Type B pancreatic cell (in vitro differentiated cells): ENCODE measurements around the gene SLC1A6. TPM values are rescaled to one million over a fixed set of nuclear protein-coding genes. Genes with fewer than 3 reads are reported as not detected.

ENCODE experiments used
- DNase-seq: peaks from one replicate; pipeline ENCODE4 v3.0.0; 2021; ENCODE audit warnings: mixed read lengths; ENCODE audit not compliant: unreplicated experiment; ENCODE audit errors: extremely low spot score
- H3K27ac Mint-ChIP-seq: 2 replicates; pipeline ENCODE4 v1.8.0; 2021; ENCODE audit warnings: mild to moderate bottlenecking, mixed read lengths
- H3K27me3 Mint-ChIP-seq: 2 replicates; pipeline ENCODE4 v1.8.0; 2021; ENCODE audit warnings: mixed read lengths
- H3K36me3 Mint-ChIP-seq: 2 replicates; pipeline ENCODE4 v1.8.0; 2021; ENCODE audit warnings: mixed read lengths
- H3K4me1 Mint-ChIP-seq: one replicate; pipeline ENCODE4 v1.8.0; 2021; ENCODE audit warnings: mixed read lengths; ENCODE audit not compliant: unreplicated experiment
- H3K4me3 Mint-ChIP-seq: 2 replicates; pipeline ENCODE4 v1.8.0; 2021; ENCODE audit warnings: mild to moderate bottlenecking, mixed read lengths
- H3K9me3 Mint-ChIP-seq: 2 replicates; pipeline ENCODE4 v1.8.0; 2021; ENCODE audit warnings: mixed read lengths
- CTCF ChIP-seq: fragments of 200-600 bp; sonication (generic); conservative IDR thresholded peaks from 2 replicates; pipeline ENCODE4 v1.5.0; 2021; ENCODE audit warnings: antibody characterized with exemption, mild to moderate bottlenecking
- total RNA-seq: library from RNA; stranded (reverse); gene quantifications from 2 replicates; pipeline ENCODE4 v1.2.1, GENCODE V29; 2021; ENCODE audit warnings: low replicate concordance

Gene SLC1A6
- total RNA-seq, 1 donor from 2014 or later = 6.4 TPM

GRCh38 chr19:14906711-14907110 is 73.0 kb downstream of the SLC1A6 start:
- no peak for DNase-seq
- Mint-ChIP-seq H3K4me1 (no peaks in the 10 kb centered on the region), H3K36me3 (no peaks in the 10 kb centered on the region), H3K9me3 (no peaks in the 10 kb centered on the region), H3K27ac (no peak overlapping the region), H3K4me3 (no peak overlapping the region), H3K27me3 (no peaks in the 10 kb centered on the region)
- TF ChIP-seq CTCF = no peak

- DNase-seq = no peak
- no peak for TF ChIP-seq CTCF
- no peak overlapping the region for H3K4me3 Mint-ChIP-seq
- H3K9me3 Mint-ChIP-seq = no peaks in the 10 kb centered on the region
- no peaks in the 10 kb centered on the region for H3K4me1 Mint-ChIP-seq
- no peaks in the 10 kb centered on the region for H3K27me3 Mint-ChIP-seq
- H3K36me3 Mint-ChIP-seq = no peaks in the 10 kb centered on the region
- H3K27ac Mint-ChIP-seq = no peak overlapping the region
Measured at GRCh38 chr19:14901675-14902260, 77.9 kb downstream of the SLC1A6 start.

Other genes with a start within 250 kb of the SLC1A6 start
- gene ADGRE2, start 201.3 kb downstream of the SLC1A6 start, total RNA-seq = 1.1 and 10.3 TPM in 2 replicates
- not detected in 2 replicates for gene OR7A5, start 144.7 kb downstream of the SLC1A6 start, total RNA-seq
- not detected in 2 replicates for gene OR7C1, start 144.7 kb downstream of the SLC1A6 start, total RNA-seq
- gene OR7A10, start 130.9 kb downstream of the SLC1A6 start, total RNA-seq = not detected in 2 replicates
- gene OR7A17, start 93.7 kb downstream of the SLC1A6 start, total RNA-seq = not detected in 2 replicates
- gene OR7C2, start 38.4 kb downstream of the SLC1A6 start, total RNA-seq = not detected in 2 replicates
- gene CASP14, start 69.6 kb upstream of the SLC1A6 start, total RNA-seq = not detected in 2 replicates
- not detected in 2 replicates for gene OR1I1, start 102.3 kb upstream of the SLC1A6 start, total RNA-seq
- 7.3 and 23.7 TPM in 2 replicates for gene SYDE1, start 127.5 kb upstream of the SLC1A6 start, total RNA-seq
- 119 and 139 TPM in 2 replicates for gene NOTCH3, start 221.1 kb upstream of the SLC1A6 start, total RNA-seq